NCI-H345 treated with DMSO at 0.1 percent for 48 hours (cell line): ENCODE results near the gene MYO5B.
A peak's percentile ranks its signal among the peaks of the same experiment; 100 is the strongest.
"Not testable (repeated sequence)": the region's sequence is repeated elsewhere in the genome, so short reads cannot be mapped to it uniquely, and the experiment has no call there.

Experiments used
- DNase-seq: peaks from one replicate; lab custom pipeline; 2025; ENCODE audit not compliant: unreplicated experiment; lab: John Stamatoyannopoulos, UW

Gene MYO5B

GRCh38 chr18:50107468-50107977 lies 87.4 kb downstream of the MYO5B start:
- DNase-seq: no peak

- no peak for DNase-seq
Measured at GRCh38 chr18:50105027-50105426, 89.9 kb downstream of the MYO5B start.

- DNase-seq: no peak
Measured at GRCh38 chr18:50104421-50104820, 90.5 kb downstream of the MYO5B start.

- DNase-seq: no peak
Measured at GRCh38 chr18:50099725-50100407, 95.1 kb downstream of the MYO5B start.

GRCh38 chr18:50097702-50098101 lies 97.2 kb downstream of the MYO5B start:
- DNase-seq: no peak

- DNase-seq: no peak
Measured at GRCh38 chr18:50096766-50097435, 98.0 kb downstream of the MYO5B start.

GRCh38 chr18:50094786-50095185 lies 100.2 kb downstream of the MYO5B start:
- DNase-seq: not testable (repeated sequence)

GRCh38 chr18:50094221-50094773 lies 100.7 kb downstream of the MYO5B start:
- DNase-seq: no peak

- no peak for DNase-seq
Measured at GRCh38 chr18:50093366-50094064, 101.4 kb downstream of the MYO5B start.

- DNase-seq: no peak
Measured at GRCh38 chr18:50092245-50092805, 102.6 kb downstream of the MYO5B start.

- no peak for DNase-seq
Measured at GRCh38 chr18:50091509-50092244, 103.3 kb downstream of the MYO5B start.

- no peak for DNase-seq
Measured at GRCh38 chr18:50090370-50091312, 104.3 kb downstream of the MYO5B start.

- DNase-seq: no peak
Measured at GRCh38 chr18:50089702-50090101, 105.2 kb downstream of the MYO5B start.

- DNase-seq: no peak
Measured at GRCh38 chr18:50083708-50084107, 111.2 kb downstream of the MYO5B start.

GRCh38 chr18:50080932-50081560 lies 113.9 kb downstream of the MYO5B start:
- DNase-seq: no peak

GRCh38 chr18:50080316-50080715 lies 114.6 kb downstream of the MYO5B start:
- peak; percentile 70 for DNase-seq

- peak; percentile 21 for DNase-seq
Measured at GRCh38 chr18:50079571-50080295, 115.2 kb downstream of the MYO5B start.

GRCh38 chr18:50076277-50076676 lies 118.7 kb downstream of the MYO5B start:
- no peak for DNase-seq
